ENCODE measurements around the gene KCNN4. TPM values are rescaled to one million over a fixed set of nuclear protein-coding genes. Genes with fewer than 3 reads are reported as not detected.
"Not testable (repeated sequence)": the region's sequence is repeated elsewhere in the genome, so short reads cannot be mapped to it uniquely, and the experiment has no call there.

Gene KCNN4
- total RNA-seq, 3 donors from 2014 or later (not counting 1 experiment from before 2014, with no cell fraction given) = 0.72 to 7.1 (median 1.4) TPM

DNA sequence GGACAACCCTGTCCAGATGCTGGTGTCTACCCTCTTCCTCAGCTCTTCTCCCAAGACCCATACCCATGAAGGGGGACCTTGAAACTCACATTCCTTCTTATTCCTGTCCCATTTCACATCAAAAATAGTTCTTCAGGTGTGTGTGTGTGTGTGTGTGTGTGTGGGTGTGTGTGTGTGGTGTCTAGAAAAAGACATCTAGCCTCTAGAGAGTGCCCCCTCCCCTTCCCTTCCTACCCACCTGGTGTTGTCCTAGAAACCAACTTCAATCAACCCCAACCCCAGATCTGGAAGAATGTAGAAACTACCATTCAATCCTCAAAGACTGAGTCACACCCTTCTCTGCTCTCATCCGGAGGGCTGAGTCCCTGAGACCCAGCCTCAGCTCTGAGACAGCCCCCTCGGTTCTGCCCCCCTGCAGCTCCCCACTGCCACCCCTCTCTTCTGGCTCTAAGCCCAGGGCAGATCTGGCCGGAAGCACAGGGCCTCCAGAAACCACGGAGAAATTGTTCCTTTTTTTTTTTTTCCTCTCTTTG lies 3.5 kb downstream of the KCNN4 start:
- WGBS (ENCODE audit: insufficient coverage) = 9% methylated on average over 4 of the region's 4 CpGs
- peak in 1 of 3 donors; percentile 32 for ATAC-seq

DNA sequence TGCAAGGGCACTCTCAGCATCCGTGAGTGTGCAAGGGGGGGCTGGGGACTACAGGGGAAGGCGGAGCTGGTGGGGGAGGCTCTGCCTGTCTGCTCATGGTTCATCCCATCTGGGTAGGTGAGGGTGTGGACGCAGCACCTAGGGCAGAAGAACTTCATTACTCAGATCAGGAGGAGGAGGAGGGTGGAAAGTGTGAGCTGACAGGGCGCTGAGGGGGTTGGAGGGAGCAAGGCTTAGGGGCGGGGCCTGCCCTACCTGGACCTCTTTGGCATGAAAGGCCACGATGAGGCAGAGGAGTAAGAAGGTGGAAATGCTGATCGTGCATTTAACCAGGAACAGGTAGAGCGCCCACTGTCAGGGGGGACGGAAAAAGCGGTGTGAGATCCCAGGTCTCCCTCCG lies 4.5 kb downstream of the KCNN4 start:
- TF ChIP-seq, protein P1, sequence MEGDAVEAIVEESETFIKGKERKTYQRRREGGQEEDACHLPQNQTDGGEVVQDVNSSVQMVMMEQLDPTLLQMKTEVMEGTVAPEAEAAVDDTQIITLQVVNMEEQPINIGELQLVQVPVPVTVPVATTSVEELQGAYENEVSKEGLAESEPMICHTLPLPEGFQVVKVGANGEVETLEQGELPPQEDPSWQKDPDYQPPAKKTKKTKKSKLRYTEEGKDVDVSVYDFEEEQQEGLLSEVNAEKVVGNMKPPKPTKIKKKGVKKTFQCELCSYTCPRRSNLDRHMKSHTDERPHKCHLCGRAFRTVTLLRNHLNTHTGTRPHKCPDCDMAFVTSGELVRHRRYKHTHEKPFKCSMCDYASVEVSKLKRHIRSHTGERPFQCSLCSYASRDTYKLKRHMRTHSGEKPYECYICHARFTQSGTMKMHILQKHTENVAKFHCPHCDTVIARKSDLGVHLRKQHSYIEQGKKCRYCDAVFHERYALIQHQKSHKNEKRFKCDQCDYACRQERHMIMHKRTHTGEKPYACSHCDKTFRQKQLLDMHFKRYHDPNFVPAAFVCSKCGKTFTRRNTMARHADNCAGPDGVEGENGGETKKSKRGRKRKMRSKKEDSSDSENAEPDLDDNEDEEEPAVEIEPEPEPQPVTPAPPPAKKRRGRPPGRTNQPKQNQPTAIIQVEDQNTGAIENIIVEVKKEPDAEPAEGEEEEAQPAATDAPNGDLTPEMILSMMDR (IDR thresholded peaks at IDR 0.05) = no peak
- Mint-ChIP-seq H3K36me3 (no peaks in the 10 kb centered on the region), H3K4me1 (peaks cover 0 to 20% of the 10 kb centered on the region in 2 donors), H3K9me3 (no peaks in the 10 kb centered on the region), H3K27me3 (ENCODE audit: low read depth in 2 of 2) (peaks cover 14 to 30% of the 10 kb centered on the region in 2 donors), H3K4me3 (no peak overlapping the region), H3K27ac (no peak overlapping the region)
- Histone ChIP-seq H3K9me3 (ENCODE audit: control insufficient read depth, insufficient read depth, low read length) (no peaks in the 10 kb centered on the region), H3K27ac (ENCODE audit: low read length) (no peak overlapping the region), H3K36me3 (ENCODE audit: control insufficient read depth, insufficient read depth, low read length) (no peaks in the 10 kb centered on the region), H3K4me1 (ENCODE audit: control insufficient read depth, insufficient read depth, low read length) (peaks cover 40% of the 10 kb centered on the region), H3K27me3 (ENCODE audit: control insufficient read depth, insufficient read depth, low read length) (no peaks in the 10 kb centered on the region), H3K4me3 (ENCODE audit: low read length) (no peak overlapping the region)
- no peak for DNase-seq
- WGBS (ENCODE audit: insufficient coverage) = 74% methylated on average over 11 of the region's 11 CpGs
- intact Hi-C loops (cut with micrococcal nuclease) = no loop called here
- no peak for ATAC-seq

More for the DNA sequence above, 3.5 kb downstream of the KCNN4 start:
- Histone ChIP-seq H3K4me1 (ENCODE audit: control insufficient read depth, insufficient read depth, low read length) (peaks cover 40% of the 10 kb centered on the region), H3K36me3 (ENCODE audit: control insufficient read depth, insufficient read depth, low read length) (no peaks in the 10 kb centered on the region), H3K27me3 (ENCODE audit: control insufficient read depth, insufficient read depth, low read length) (no peaks in the 10 kb centered on the region), H3K27ac (ENCODE audit: low read length) (no peak overlapping the region), H3K9me3 (ENCODE audit: control insufficient read depth, insufficient read depth, low read length) (no peaks in the 10 kb centered on the region), H3K4me3 (ENCODE audit: low read length) (no peak overlapping the region)
- Mint-ChIP-seq H3K4me3 (no peak overlapping the region), H3K27me3 (ENCODE audit: low read depth in 2 of 2) (peaks cover 24 to 35% of the 10 kb centered on the region in 2 donors), H3K9me3 (no peaks in the 10 kb centered on the region), H3K36me3 (no peaks in the 10 kb centered on the region), H3K27ac (no peak overlapping the region), H3K4me1 (peaks cover 0 to 23% of the 10 kb centered on the region in 2 donors)
- DNase-seq = peak in 1 of 2 donors; percentile 65
- TF ChIP-seq, protein P1 (IDR thresholded peaks at IDR 0.05) = no peak
- intact Hi-C loops (cut with micrococcal nuclease) = no loop called here

DNA sequence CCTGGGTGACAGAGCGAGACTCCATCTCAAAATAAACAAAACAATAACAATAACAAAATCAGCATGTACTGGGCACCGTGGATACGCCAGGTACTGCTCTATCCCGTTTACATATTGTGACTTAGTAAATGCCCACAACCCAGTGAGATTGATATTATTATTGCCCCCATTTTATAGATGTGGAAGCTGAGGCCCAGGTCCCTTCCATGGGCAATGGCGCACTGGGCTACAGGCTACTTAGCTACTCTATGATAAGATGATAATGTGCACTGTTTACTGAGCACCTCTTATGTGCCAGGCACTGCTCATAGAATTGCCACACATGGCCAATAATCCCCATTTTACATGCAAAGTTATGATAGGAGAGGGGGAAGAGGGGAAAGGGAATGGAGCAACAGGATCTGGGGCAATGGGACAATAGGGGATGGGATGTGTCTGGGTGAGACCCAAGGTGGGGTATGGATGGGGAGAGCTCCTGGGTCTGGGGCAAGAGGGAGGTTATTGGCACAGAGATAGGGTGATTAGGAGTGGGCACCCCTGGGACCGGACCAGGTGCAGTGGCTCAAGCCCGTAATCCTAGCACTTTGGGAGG lies 5.4 kb downstream of the KCNN4 start:
- intact Hi-C loops (cut with micrococcal nuclease) = no loop called here
- TF ChIP-seq, protein P1 (IDR thresholded peaks at IDR 0.05) = no peak
- Histone ChIP-seq H3K36me3 (ENCODE audit: control insufficient read depth, insufficient read depth, low read length) (no peaks in the 10 kb centered on the region), H3K4me1 (ENCODE audit: control insufficient read depth, insufficient read depth, low read length) (peaks cover 32% of the 10 kb centered on the region), H3K27me3 (ENCODE audit: control insufficient read depth, insufficient read depth, low read length) (no peaks in the 10 kb centered on the region), H3K4me3 (ENCODE audit: low read length) (no peak overlapping the region), H3K9me3 (ENCODE audit: control insufficient read depth, insufficient read depth, low read length) (no peaks in the 10 kb centered on the region), H3K27ac (ENCODE audit: low read length) (no peak overlapping the region)
- peaks cover 0 to 17% of the 10 kb centered on the region in 2 donors for H3K4me1 Mint-ChIP-seq
- H3K27ac Mint-ChIP-seq = no peak overlapping the region
- no peaks in the 10 kb centered on the region for H3K9me3 Mint-ChIP-seq
- no peak for ATAC-seq
- DNase-seq = no peak
- H3K36me3 Mint-ChIP-seq = no peaks in the 10 kb centered on the region
- H3K27me3 Mint-ChIP-seq (ENCODE audit: low read depth in 2 of 2) = peaks cover 9 to 27% of the 10 kb centered on the region in 2 donors
- no peak overlapping the region for H3K4me3 Mint-ChIP-seq
- 94% methylated on average over 6 of the region's 7 CpGs for WGBS (ENCODE audit: insufficient coverage)

DNA sequence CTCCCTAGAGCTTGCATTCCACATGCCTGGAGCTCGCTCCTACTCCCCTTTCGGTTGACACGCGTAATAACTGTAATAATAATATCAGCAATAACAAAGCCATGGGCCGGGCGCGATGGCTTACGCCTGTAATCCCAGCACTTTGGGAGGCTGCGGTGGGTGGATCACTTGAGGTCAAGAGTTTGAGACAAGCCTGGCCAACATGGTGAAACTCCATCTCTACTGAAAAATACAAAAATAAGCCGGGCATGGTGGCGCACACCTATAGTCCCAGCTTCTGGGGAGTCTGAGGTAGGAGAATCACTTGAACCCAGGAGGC lies 5.9 kb downstream of the KCNN4 start:
- WGBS (ENCODE audit: insufficient coverage) = 97% methylated on average over 11 of the region's 11 CpGs
- H3K27me3 Mint-ChIP-seq (ENCODE audit: low read depth in 2 of 2) = peaks cover 9 to 30% of the 10 kb centered on the region in 2 donors
- H3K4me3 Mint-ChIP-seq; H3K9me3 ChIP-seq (ENCODE audit: control insufficient read depth, insufficient read depth, low read length); H3K36me3 Mint-ChIP-seq; H3K27ac ChIP-seq (ENCODE audit: low read length); H3K4me3 ChIP-seq (ENCODE audit: low read length); H3K36me3 ChIP-seq (ENCODE audit: control insufficient read depth, insufficient read depth, low read length); ATAC-seq; H3K9me3 Mint-ChIP-seq; H3K27me3 ChIP-seq (ENCODE audit: control insufficient read depth, insufficient read depth, low read length); intact Hi-C loops (cut with micrococcal nuclease); H3K27ac Mint-ChIP-seq; DNase-seq: not testable (repeated sequence)
- peaks cover 0 to 17% of the 10 kb centered on the region in 2 donors for H3K4me1 Mint-ChIP-seq
- peaks cover 32% of the 10 kb centered on the region for H3K4me1 ChIP-seq (ENCODE audit: control insufficient read depth, insufficient read depth, low read length)
